Measurements from ENCODE around the gene DSCAML1.

DNA sequence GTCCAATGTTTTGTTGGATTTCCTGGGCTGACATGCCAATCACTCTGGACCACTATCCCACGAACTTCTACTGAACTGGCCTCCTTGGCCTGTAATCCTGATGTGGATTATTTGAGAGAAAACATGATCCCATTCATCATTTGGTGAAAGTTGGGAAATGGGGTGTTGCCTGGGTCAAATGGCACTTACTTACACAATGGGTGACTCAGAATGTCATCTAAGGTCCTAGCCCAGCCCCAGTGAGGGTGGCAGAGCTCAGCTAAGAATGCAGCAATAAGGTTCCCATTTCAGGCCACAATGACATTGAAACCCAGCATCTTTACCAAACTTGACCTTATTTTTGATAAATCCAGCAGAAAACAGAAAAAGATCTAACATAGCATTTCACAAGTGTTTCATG lies 8.0 kb upstream of the DSCAML1 start:
- TF ChIP-seq CTCF (IDR thresholded peaks at IDR 0.05) (no peak), POLR2A (IDR thresholded peaks at IDR 0.05) (no peak)

Data from tibial nerve (tissue), 3 donors.